ENCODE measurements around the gene EFEMP1. TPM values are rescaled to one million over a fixed set of nuclear protein-coding genes. Genes with fewer than 3 reads are reported as not detected.

Gene EFEMP1
- total and polyA plus RNA-seq, 9 of the 15 experiments (the other 6 are each of a cell fraction or from before 2014, with no cell fraction given), result 0.05 to 6.2 (median 0.22) TPM

DNA sequence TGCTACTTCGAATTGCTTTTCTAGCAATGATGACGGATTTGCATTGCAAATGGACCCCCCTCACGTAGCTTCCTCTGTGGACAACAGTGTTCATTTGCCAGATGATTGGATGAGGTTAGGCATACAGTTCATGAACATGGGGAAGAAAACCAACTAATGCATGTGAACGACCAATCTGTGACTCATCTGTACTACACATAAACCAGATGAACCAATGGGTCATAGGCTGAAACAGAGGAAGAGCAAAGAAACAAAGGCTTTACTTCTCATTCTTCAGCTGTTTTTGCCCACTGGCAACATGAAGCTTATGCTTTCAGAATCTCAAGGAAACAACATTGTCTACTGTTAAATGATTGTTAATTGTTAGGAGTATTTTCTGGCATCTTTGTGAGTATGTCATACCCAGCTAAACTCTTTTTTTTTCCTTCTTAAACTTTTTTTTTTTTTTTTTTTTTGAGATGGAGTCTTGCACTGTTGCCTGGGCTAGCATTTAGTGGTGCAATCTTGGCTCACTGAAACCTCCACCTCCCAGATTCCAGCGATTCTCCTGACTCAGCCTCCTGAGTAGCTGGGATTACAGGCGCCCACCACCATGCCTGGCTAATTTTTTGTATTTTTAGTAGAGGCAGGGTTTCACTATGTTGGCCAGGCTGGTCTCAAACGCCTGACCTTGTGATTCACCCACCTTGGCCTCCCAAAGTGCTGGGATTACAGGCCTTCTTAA lies 35.5 kb downstream of the EFEMP1 start:
- no peak overlapping the region for H3K9ac ChIP-seq (ENCODE audit: insufficient read depth in 1 of 2, low read depth in 2 of 2, low read length in 2 of 2)
- in situ Hi-C loops (cut with MboI) (no loop called here), intact Hi-C loops (cut with micrococcal nuclease) (no loop called here)
- H3K4me1 ChIP-seq (replicated peaks in 1 of 2; ENCODE audit: control insufficient read depth in 2 of 2, insufficient read depth in 2 of 2, low read length in 2 of 2), result peaks cover 0 to 2% of the 10 kb centered on the region in 2 experiments; a peak in 2 of 5 replicates
- no TSS peak for BruUV-seq (replicated peaks)
- no peak for DNase-seq (ENCODE audit: extremely low read depth in 1 of 4, low spot score in 3 of 4)
- H3K4me2 ChIP-seq (ENCODE audit: insufficient read depth, low read length), result no peak overlapping the region
- H3K9me3 ChIP-seq (replicated peaks; ENCODE audit: control insufficient read depth, insufficient read depth, low read depth, low read length), result no peaks in the 10 kb centered on the region
- H3K79me2 ChIP-seq (ENCODE audit: control insufficient read depth, insufficient read depth, low read length), result no peaks in the 10 kb centered on the region
- H3K27me3 ChIP-seq (ENCODE audit: control insufficient read depth in 2 of 2, insufficient read depth in 2 of 2, low read length in 2 of 2), result no peaks in the 10 kb centered on the region
- H4K20me1 ChIP-seq (replicated peaks; ENCODE audit: control insufficient read depth, insufficient read depth, low read length), result no peaks in the 10 kb centered on the region
- ChIA-PET CTCF (ENCODE audit: low intra/inter-chr PET ratio) (no interaction called here), POLR2A (interaction anchor here (0.8 kb wide), 1 partner anchor 410 kb away, joined by 4 read pairs; no protein-coding TSS in a partner anchor)
- no peak overlapping the region for H3K27ac ChIP-seq (ENCODE audit: extremely low read depth, low read depth, low read length)
- H2AFZ ChIP-seq (ENCODE audit: low read depth, low read length), result no peak overlapping the region
- 2% methylated on average over 7 of the region's 7 CpGs for WGBS (ENCODE audit: insufficient coverage, low coverage, missing lambda C conversion rate)
- TF ChIP-seq, protein P1, sequence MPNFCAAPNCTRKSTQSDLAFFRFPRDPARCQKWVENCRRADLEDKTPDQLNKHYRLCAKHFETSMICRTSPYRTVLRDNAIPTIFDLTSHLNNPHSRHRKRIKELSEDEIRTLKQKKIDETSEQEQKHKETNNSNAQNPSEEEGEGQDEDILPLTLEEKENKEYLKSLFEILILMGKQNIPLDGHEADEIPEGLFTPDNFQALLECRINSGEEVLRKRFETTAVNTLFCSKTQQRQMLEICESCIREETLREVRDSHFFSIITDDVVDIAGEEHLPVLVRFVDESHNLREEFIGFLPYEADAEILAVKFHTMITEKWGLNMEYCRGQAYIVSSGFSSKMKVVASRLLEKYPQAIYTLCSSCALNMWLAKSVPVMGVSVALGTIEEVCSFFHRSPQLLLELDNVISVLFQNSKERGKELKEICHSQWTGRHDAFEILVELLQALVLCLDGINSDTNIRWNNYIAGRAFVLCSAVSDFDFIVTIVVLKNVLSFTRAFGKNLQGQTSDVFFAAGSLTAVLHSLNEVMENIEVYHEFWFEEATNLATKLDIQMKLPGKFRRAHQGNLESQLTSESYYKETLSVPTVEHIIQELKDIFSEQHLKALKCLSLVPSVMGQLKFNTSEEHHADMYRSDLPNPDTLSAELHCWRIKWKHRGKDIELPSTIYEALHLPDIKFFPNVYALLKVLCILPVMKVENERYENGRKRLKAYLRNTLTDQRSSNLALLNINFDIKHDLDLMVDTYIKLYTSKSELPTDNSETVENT (CRISPR knock-in tag; IDR thresholded peaks at IDR 0.05), result no peak
- TF ChIP-seq SMAD2 (IDR thresholded peaks at IDR 0.05; ENCODE audit: low read depth, low read length), result no peak
- TF ChIP-seq FOSL1 (tag; conservative IDR thresholded peaks at IDR 0.05), result peak; percentile 55
- TF ChIP-seq CBX1 (IDR thresholded peaks at IDR 0.05; ENCODE audit: low read depth), result no peak
- no peak for TF ChIP-seq SETDB1 (IDR thresholded peaks at IDR 0.05; ENCODE audit: low read length)
- no peak for TF ChIP-seq WHSC1 (IDR thresholded peaks at IDR 0.05; ENCODE audit: low read length)
- no peak overlapping the region for H3K4me3 ChIP-seq
- no peak for ATAC-seq
- no peaks in the 10 kb centered on the region for H3K36me3 ChIP-seq (ENCODE audit: control insufficient read depth, insufficient read depth, low read length)
- no peaks in the 10 kb centered on the region for H3K9me1 ChIP-seq (ENCODE audit: control insufficient read depth, insufficient read depth, low read length)
- FAIRE-seq, result no peak

All from K562 (cell line).